ENCODE measurements around the gene LBHD2. TPM values are rescaled to one million over a fixed set of nuclear protein-coding genes. Genes with fewer than 3 reads are reported as not detected.

The LBHD2 gene
- total RNA-seq, 1 donor from 2014 or later, result not detected

DNA sequence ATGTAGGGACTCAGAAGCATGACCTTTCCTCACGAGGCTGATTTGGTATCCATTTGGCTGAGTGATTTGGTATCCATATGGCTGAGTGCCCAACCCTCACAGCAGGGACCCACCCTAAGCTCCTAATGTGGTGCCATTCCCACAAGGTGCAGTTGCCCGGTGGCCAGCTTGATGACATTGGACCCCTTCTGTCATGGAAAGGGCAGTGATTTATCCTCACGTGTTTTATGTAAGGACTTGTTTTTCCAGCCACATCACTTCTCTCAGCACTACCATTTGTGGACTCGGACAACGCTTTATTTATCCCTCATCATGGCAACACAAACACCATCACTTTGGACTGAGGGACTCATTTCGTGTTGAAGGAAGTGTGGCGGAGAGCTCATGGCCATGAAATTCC, 18.1 kb upstream of the LBHD2 start:
- Histone ChIP-seq H2AFZ (replicated peaks) (no peak overlapping the region), H3F3A (ENCODE audit: low read depth) (no peaks in the 10 kb centered on the region), H3K79me2 (ENCODE audit: low read depth) (no peaks in the 10 kb centered on the region), H3K4me3 (no peak overlapping the region), H3K36me3 (no peaks in the 10 kb centered on the region), H3K27me3 (no peaks in the 10 kb centered on the region), H4K20me1 (ENCODE audit: low read depth) (no peaks in the 10 kb centered on the region), H3K9ac (no peak overlapping the region), H3K9me3 (ENCODE audit: low read depth) (no peaks in the 10 kb centered on the region), H3K4me2 (no peak overlapping the region), H3K4me1 (peaks cover 1% of the 10 kb centered on the region), H3K27ac (no peak overlapping the region)
- H3K9me3 Mint-ChIP-seq, result no peaks in the 10 kb centered on the region
- peaks cover 7% of the 10 kb centered on the region for H3K4me1 Mint-ChIP-seq
- no peaks in the 10 kb centered on the region for H3K36me3 Mint-ChIP-seq
- peaks cover 4% of the 10 kb centered on the region for H3K27me3 Mint-ChIP-seq (ENCODE audit: insufficient read depth, low read depth)
- no peak overlapping the region for H3K4me3 Mint-ChIP-seq
- H3K27ac Mint-ChIP-seq, result peak overlapping the region; percentile 72
- TF ChIP-seq EZH2phosphoT487 (IDR thresholded peaks at IDR 0.05) (no peak), EZH2 (IDR thresholded peaks at IDR 0.05) (no peak)
- TF ChIP-seq, protein P1, sequence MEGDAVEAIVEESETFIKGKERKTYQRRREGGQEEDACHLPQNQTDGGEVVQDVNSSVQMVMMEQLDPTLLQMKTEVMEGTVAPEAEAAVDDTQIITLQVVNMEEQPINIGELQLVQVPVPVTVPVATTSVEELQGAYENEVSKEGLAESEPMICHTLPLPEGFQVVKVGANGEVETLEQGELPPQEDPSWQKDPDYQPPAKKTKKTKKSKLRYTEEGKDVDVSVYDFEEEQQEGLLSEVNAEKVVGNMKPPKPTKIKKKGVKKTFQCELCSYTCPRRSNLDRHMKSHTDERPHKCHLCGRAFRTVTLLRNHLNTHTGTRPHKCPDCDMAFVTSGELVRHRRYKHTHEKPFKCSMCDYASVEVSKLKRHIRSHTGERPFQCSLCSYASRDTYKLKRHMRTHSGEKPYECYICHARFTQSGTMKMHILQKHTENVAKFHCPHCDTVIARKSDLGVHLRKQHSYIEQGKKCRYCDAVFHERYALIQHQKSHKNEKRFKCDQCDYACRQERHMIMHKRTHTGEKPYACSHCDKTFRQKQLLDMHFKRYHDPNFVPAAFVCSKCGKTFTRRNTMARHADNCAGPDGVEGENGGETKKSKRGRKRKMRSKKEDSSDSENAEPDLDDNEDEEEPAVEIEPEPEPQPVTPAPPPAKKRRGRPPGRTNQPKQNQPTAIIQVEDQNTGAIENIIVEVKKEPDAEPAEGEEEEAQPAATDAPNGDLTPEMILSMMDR (IDR thresholded peaks at IDR 0.05), result no peak
- no peak for DNase-seq (ENCODE audit: low spot score)

DNA sequence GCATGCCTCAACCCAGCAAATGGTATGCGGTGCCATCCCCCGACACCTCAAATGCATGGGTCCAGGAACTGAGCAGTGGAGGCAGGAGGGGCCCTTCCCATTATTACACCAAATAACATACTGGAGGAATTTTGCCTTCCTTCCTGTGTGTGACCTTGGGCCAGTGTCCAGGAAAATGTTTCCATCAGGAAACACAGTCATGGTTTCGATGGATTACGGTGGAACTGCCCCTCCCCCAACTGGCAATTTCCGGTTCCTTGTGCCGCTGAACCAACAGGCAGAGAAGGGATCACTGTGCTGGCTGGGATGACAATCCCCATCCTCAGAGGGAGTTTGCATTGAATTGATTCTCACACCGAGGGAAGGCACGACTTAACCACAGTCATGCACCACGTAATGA, 17.6 kb upstream of the LBHD2 start:
- no peaks in the 10 kb centered on the region for H3K27me3 ChIP-seq
- no peak overlapping the region for H3K4me3 Mint-ChIP-seq
- peaks cover 4% of the 10 kb centered on the region for H3K27me3 Mint-ChIP-seq (ENCODE audit: insufficient read depth, low read depth)
- H3K79me2 ChIP-seq (ENCODE audit: low read depth), result no peaks in the 10 kb centered on the region
- no peak overlapping the region for H3K27ac Mint-ChIP-seq
- no peak for TF ChIP-seq EZH2phosphoT487 (IDR thresholded peaks at IDR 0.05)
- TF ChIP-seq, protein P1 (IDR thresholded peaks at IDR 0.05), result no peak
- TF ChIP-seq EZH2 (IDR thresholded peaks at IDR 0.05), result no peak
- H4K20me1 ChIP-seq (ENCODE audit: low read depth), result no peaks in the 10 kb centered on the region
- H3F3A ChIP-seq (ENCODE audit: low read depth), result no peaks in the 10 kb centered on the region
- H3K9me3 Mint-ChIP-seq, result no peaks in the 10 kb centered on the region
- H2AFZ ChIP-seq (replicated peaks), result no peak overlapping the region
- H3K4me3 ChIP-seq, result no peak overlapping the region
- peaks cover 10% of the 10 kb centered on the region for H3K4me1 Mint-ChIP-seq
- H3K4me1 ChIP-seq, result peaks cover 7% of the 10 kb centered on the region
- no peaks in the 10 kb centered on the region for H3K9me3 ChIP-seq (ENCODE audit: low read depth)
- no peaks in the 10 kb centered on the region for H3K36me3 Mint-ChIP-seq
- no peaks in the 10 kb centered on the region for H3K36me3 ChIP-seq
- H3K27ac ChIP-seq, result no peak overlapping the region
- no peak overlapping the region for H3K9ac ChIP-seq
- no peak for DNase-seq (ENCODE audit: low spot score)
- no peak overlapping the region for H3K4me2 ChIP-seq

DNA sequence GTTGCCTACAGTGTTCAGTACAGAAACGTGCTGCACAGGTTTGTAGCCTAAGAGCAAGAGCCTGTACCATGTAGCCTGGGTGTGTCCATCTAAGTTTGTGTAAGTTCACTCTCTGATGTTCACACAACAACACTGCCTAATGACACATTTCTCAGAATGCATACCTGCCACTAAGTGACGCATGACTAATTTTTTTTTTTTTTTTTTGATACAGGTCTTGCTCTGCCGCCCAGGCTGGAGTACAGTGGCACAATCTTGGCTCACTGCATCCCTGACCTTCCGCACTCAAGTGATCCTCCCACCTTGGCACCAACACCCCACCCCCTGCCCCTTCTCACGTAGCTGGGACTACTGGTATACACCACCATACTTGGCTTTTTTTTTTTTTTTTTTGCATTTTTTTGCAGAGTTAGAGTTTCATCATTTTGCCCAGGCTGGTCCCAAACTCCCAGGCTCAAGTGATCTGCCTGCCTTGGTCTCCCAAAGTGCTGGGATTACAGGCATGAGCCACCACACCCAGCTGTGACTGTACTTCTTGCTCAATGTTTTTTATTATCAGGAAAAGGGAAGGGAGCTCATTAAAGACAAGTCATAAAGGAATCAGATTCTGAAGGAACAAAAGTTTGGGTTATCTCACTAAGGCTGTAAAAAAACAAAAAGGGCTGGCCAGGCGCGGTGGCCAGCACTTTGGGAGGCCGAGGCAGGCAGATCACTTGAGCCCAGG, 16.6 kb upstream of the LBHD2 start:
- H3K4me3 ChIP-seq, result no peak overlapping the region
- H3K4me3 Mint-ChIP-seq, result peak overlapping the region; percentile 46
- H3F3A ChIP-seq (ENCODE audit: low read depth), result no peaks in the 10 kb centered on the region
- H3K4me1 ChIP-seq, result peaks cover 12% of the 10 kb centered on the region
- no peak overlapping the region for H3K27ac ChIP-seq
- no peak overlapping the region for H2AFZ ChIP-seq (replicated peaks)
- H3K9me3 ChIP-seq (ENCODE audit: low read depth), result no peaks in the 10 kb centered on the region
- TF ChIP-seq EZH2phosphoT487 (IDR thresholded peaks at IDR 0.05), result no peak
- no peaks in the 10 kb centered on the region for H3K79me2 ChIP-seq (ENCODE audit: low read depth)
- DNase-seq (ENCODE audit: low spot score), result no peak
- peaks cover 11% of the 10 kb centered on the region for H3K4me1 Mint-ChIP-seq
- H3K36me3 ChIP-seq, result no peaks in the 10 kb centered on the region
- H3K9ac ChIP-seq, result no peak overlapping the region
- no peaks in the 10 kb centered on the region for H3K36me3 Mint-ChIP-seq
- H3K27ac Mint-ChIP-seq, result peak overlapping the region; percentile 37
- no peaks in the 10 kb centered on the region for H3K27me3 ChIP-seq
- H3K27me3 Mint-ChIP-seq (ENCODE audit: insufficient read depth, low read depth), result peaks cover 4% of the 10 kb centered on the region
- H3K9me3 Mint-ChIP-seq, result no peaks in the 10 kb centered on the region
- H3K4me2 ChIP-seq, result no peak overlapping the region
- H4K20me1 ChIP-seq (ENCODE audit: low read depth), result no peaks in the 10 kb centered on the region

DNA sequence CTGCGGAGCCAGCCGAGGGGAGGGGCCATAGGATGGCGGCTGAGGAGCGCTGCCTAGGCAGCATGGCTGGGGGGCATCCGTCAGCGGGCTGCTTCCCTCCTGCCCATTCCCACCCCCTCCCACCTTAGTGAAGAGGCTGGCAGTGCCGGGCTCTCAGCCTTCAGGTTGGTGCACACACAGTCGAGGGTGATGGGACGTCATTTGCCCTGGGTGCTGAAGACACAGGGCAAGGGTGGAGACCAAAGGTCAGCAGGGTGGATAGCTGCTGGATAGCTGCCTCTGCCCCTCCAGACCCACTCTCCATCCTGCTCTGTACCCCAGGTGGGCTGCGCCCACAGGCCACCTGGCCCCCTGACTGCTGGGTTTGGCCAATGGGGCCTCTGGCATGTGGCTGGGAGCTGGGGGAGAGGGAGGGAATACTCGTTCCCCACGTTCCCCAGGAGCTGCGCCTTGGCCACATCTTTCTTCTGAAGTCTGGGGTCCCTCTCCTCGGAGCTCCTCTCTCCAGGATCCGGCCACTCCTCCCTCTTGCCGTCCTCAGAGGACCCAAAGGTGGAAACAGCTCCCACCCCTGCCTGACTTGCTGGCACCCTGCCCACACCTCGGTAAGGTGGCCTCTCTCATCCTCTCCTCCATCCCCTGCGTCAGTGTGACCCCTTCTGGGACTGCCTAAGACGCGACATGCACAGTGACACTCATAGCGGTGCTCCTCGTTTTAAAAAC, 15.5 kb upstream of the LBHD2 start:
- TF ChIP-seq, protein P1 (IDR thresholded peaks at IDR 0.05), result no peak
- TF ChIP-seq EZH2phosphoT487 (IDR thresholded peaks at IDR 0.05) (no peak), EZH2 (IDR thresholded peaks at IDR 0.05) (no peak)
- peaks cover 11% of the 10 kb centered on the region for H3K4me1 Mint-ChIP-seq

More for the DNA sequence above, 15.5 kb upstream of the LBHD2 start:
- H4K20me1 ChIP-seq (ENCODE audit: low read depth), result no peaks in the 10 kb centered on the region
- peaks cover 4% of the 10 kb centered on the region for H3K27me3 Mint-ChIP-seq (ENCODE audit: insufficient read depth, low read depth)
- H3K27ac ChIP-seq, result no peak overlapping the region
- H3K36me3 Mint-ChIP-seq, result no peaks in the 10 kb centered on the region
- no peaks in the 10 kb centered on the region for H3K9me3 ChIP-seq (ENCODE audit: low read depth)
- no peak overlapping the region for H3K27ac Mint-ChIP-seq
- H3K4me2 ChIP-seq, result no peak overlapping the region
- no peaks in the 10 kb centered on the region for H3K27me3 ChIP-seq
- no peak overlapping the region for H2AFZ ChIP-seq (replicated peaks)
- H3K36me3 ChIP-seq, result no peaks in the 10 kb centered on the region
- H3K4me1 ChIP-seq, result peaks cover 12% of the 10 kb centered on the region
- H3F3A ChIP-seq (ENCODE audit: low read depth), result no peaks in the 10 kb centered on the region
- no peak overlapping the region for H3K4me3 ChIP-seq
- H3K9ac ChIP-seq, result no peak overlapping the region
- no peak overlapping the region for H3K4me3 Mint-ChIP-seq
- no peaks in the 10 kb centered on the region for H3K9me3 Mint-ChIP-seq
- no peaks in the 10 kb centered on the region for H3K79me2 ChIP-seq (ENCODE audit: low read depth)
- DNase-seq (ENCODE audit: low spot score), result no peak

Measured in neural progenitor cell (in vitro differentiated cells).